NCI-H2081 (cell line): ENCODE data around the gene LENG8.
"Not testable (repeated sequence)": the region's sequence is repeated elsewhere in the genome, so short reads cannot be mapped to it uniquely, and the experiment has no call there.

ENCODE experiments used
- DNase-seq, 2 experiments: peaks; one replicate each; lab custom pipeline; 2025; lab: John Stamatoyannopoulos, UW

LENG8 gene

GRCh38 chr19:54444737-54445136 lies 4.3 kb upstream of the LENG8 start:
- DNase-seq = no peak

- not testable (repeated sequence) for DNase-seq
Observed at GRCh38 chr19:54446349-54446748, 2.6 kb upstream of the LENG8 start.

- peak; percentile 17 to 27 for DNase-seq
Observed at GRCh38 chr19:54448040-54448773, 792 bp upstream of the LENG8 start.

- DNase-seq = no peak
Observed at GRCh38 chr19:54449701-54450069, 686 bp downstream of the LENG8 start.

GRCh38 chr19:54451331-54451871 lies 2.4 kb downstream of the LENG8 start:
- DNase-seq = peak in 1 of 2 experiments; percentile 7

- DNase-seq = no peak
Observed at GRCh38 chr19:54451997-54452396, 3.0 kb downstream of the LENG8 start.

GRCh38 chr19:54452626-54453025 lies 3.6 kb downstream of the LENG8 start:
- DNase-seq = no peak

GRCh38 chr19:54453921-54454780 lies 5.2 kb downstream of the LENG8 start:
- no peak for DNase-seq

- no peak for DNase-seq
Observed at GRCh38 chr19:54454781-54455675, 6.0 kb downstream of the LENG8 start.

GRCh38 chr19:54455786-54456422 lies 6.9 kb downstream of the LENG8 start:
- no peak for DNase-seq

- no peak for DNase-seq
Observed at GRCh38 chr19:54456423-54457373, 7.7 kb downstream of the LENG8 start.

GRCh38 chr19:54457773-54458647 lies 9.0 kb downstream of the LENG8 start:
- DNase-seq = no peak

- no peak for DNase-seq
Observed at GRCh38 chr19:54458648-54459281, 9.8 kb downstream of the LENG8 start.

GRCh38 chr19:54459282-54460229 lies 10.6 kb downstream of the LENG8 start:
- DNase-seq = no peak

GRCh38 chr19:54460230-54461005 lies 11.4 kb downstream of the LENG8 start:
- no peak for DNase-seq

- DNase-seq = no peak
Observed at GRCh38 chr19:54461210-54461609, 12.2 kb downstream of the LENG8 start.

GRCh38 chr19:54461613-54462012 lies 12.6 kb downstream of the LENG8 start:
- DNase-seq = no peak
